ENCODE data around the gene DHRS1. TPM values are rescaled to one million over a fixed set of nuclear protein-coding genes. Genes with fewer than 3 reads are reported as not detected.
A peak's percentile ranks its signal among the peaks of the same experiment; 100 is the strongest.

Gene DHRS1
- total and polyA plus RNA-seq, 9 of the 15 experiments (the other 6 are each of a cell fraction or from before 2014, with no cell fraction given): 7.3 to 33.6 (median 13.3) TPM

DNA sequence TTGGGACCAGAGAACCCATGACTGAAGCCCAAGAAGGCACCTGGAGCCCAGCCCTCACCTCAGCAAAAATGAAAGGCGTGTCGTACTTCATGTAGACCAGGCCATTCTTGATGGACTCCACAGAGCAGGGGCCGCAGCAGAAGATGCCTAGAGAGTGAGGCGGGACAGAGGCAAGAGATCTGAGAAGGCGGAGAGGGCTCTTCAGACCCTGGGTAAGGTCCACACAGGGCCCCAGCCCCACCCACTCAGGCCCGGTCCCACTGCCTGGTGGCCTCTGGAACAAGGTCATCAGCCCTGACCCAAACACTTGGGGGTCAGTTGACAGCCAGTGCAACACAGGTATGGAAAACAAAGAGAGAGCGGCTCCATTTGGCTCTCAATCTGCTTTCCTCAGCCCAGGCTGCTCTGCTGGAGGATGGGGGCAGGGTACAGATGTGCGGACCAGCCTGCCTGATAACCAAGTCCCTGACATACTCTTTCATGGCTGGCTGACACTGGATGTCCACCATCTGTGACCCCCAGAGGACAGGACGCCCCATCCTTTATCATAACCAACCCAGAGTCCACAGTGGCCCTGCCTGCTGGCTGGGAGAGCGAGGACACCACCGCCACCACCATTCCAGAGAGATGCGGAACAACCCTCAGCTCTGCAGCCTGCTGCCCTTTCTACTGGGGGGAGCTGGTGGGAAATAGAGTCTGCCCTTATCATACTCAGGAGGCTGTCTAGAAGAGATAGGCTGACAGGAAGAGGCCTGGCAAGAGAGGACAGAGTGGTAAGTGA, 43.5 kb downstream of the DHRS1 start (continued):
- TF ChIP-seq, protein P1, sequence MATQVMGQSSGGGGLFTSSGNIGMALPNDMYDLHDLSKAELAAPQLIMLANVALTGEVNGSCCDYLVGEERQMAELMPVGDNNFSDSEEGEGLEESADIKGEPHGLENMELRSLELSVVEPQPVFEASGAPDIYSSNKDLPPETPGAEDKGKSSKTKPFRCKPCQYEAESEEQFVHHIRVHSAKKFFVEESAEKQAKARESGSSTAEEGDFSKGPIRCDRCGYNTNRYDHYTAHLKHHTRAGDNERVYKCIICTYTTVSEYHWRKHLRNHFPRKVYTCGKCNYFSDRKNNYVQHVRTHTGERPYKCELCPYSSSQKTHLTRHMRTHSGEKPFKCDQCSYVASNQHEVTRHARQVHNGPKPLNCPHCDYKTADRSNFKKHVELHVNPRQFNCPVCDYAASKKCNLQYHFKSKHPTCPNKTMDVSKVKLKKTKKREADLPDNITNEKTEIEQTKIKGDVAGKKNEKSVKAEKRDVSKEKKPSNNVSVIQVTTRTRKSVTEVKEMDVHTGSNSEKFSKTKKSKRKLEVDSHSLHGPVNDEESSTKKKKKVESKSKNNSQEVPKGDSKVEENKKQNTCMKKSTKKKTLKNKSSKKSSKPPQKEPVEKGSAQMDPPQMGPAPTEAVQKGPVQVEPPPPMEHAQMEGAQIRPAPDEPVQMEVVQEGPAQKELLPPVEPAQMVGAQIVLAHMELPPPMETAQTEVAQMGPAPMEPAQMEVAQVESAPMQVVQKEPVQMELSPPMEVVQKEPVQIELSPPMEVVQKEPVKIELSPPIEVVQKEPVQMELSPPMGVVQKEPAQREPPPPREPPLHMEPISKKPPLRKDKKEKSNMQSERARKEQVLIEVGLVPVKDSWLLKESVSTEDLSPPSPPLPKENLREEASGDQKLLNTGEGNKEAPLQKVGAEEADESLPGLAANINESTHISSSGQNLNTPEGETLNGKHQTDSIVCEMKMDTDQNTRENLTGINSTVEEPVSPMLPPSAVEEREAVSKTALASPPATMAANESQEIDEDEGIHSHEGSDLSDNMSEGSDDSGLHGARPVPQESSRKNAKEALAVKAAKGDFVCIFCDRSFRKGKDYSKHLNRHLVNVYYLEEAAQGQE (IDR thresholded peaks at IDR 0.05; ENCODE audit: borderline replicate concordance): peak; percentile 32; the same call in 1 of the 2 replicates
- TF ChIP-seq, protein P1 (CRISPR knock-in tag; IDR thresholded peaks at IDR 0.05; ENCODE audit: low read depth): no peak
- no peak for TF ChIP-seq CSDE1 (IDR thresholded peaks at IDR 0.05)
- no peak for TF ChIP-seq ZNF717 (CRISPR knock-in tag; IDR thresholded peaks at IDR 0.05)
- peak; percentile 94 for TF ChIP-seq TEAD4 (IDR thresholded peaks at IDR 0.05; ENCODE audit: low read length)
- no peak for TF ChIP-seq TEAD4 (CRISPR knock-in tag; IDR thresholded peaks at IDR 0.05; ENCODE audit: borderline replicate concordance)
- no peak for TF ChIP-seq BCL6 (CRISPR knock-in tag; IDR thresholded peaks at IDR 0.05)
- TF ChIP-seq NCOA1 (IDR thresholded peaks at IDR 0.05; ENCODE audit: low read depth): peak; percentile 64; the same call in 1 of the 2 replicates
- TF ChIP-seq JUNB (CRISPR knock-in tag; conservative IDR thresholded peaks at IDR 0.05): no peak
- no peak for TF ChIP-seq TBP (optimal IDR thresholded peaks at IDR 0.05; ENCODE audit: low read depth, low read length)
- no peak for TF ChIP-seq ZNF23 (CRISPR knock-in tag; IDR thresholded peaks at IDR 0.05)
- no peak for TF ChIP-seq RAD21 (CRISPR knock-in tag; conservative IDR thresholded peaks at IDR 0.05 in 1 of 2, IDR thresholded peaks at IDR 0.05 in 1 of 2)
- TF ChIP-seq MED1 (CRISPR knock-in tag; IDR thresholded peaks at IDR 0.05; ENCODE audit: borderline replicate concordance): no peak
- TF ChIP-seq, protein P2, sequence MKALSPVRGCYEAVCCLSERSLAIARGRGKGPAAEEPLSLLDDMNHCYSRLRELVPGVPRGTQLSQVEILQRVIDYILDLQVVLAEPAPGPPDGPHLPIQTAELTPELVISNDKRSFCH (CRISPR knock-in tag; IDR thresholded peaks at IDR 0.05): no peak
- TF ChIP-seq, protein P2 (tag; IDR thresholded peaks at IDR 0.05): 0 out of 2 replicates have a peak, but pooled peaks have one; percentile 40
- TF ChIP-seq, protein P3, sequence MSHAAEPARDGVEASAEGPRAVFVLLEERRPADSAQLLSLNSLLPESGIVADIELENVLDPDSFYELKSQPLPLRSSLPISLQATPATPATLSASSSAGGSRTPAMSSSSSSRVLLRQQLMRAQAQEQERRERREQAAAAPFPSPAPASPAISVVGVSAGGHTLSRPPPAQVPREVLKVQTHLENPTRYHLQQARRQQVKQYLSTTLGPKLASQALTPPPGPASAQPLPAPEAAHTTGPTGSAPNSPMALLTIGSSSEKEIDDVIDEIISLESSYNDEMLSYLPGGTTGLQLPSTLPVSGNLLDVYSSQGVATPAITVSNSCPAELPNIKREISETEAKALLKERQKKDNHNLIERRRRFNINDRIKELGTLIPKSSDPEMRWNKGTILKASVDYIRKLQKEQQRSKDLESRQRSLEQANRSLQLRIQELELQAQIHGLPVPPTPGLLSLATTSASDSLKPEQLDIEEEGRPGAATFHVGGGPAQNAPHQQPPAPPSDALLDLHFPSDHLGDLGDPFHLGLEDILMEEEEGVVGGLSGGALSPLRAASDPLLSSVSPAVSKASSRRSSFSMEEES (CRISPR knock-in tag; IDR thresholded peaks at IDR 0.05): no peak
- peak; percentile 90 for TF ChIP-seq TAL1 (IDR thresholded peaks at IDR 0.05)
- no peak for TF ChIP-seq ZEB2 (IDR thresholded peaks at IDR 0.05)
- TF ChIP-seq, protein P4, sequence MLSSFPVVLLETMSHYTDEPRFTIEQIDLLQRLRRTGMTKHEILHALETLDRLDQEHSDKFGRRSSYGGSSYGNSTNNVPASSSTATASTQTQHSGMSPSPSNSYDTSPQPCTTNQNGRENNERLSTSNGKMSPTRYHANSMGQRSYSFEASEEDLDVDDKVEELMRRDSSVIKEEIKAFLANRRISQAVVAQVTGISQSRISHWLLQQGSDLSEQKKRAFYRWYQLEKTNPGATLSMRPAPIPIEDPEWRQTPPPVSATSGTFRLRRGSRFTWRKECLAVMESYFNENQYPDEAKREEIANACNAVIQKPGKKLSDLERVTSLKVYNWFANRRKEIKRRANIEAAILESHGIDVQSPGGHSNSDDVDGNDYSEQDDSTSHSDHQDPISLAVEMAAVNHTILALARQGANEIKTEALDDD (IDR thresholded peaks at IDR 0.05): peak; percentile 37; the same call in 1 of the 2 replicates

Measured in K562 (cell line).